DMS79 (cell line): Measurements from ENCODE around the gene CDC45.

Source experiments
- DNase-seq: peaks from one replicate; lab custom pipeline; 2025; lab: John Stamatoyannopoulos, UW

The CDC45 gene

GRCh38 chr22:19496324-19496630, 16.6 kb downstream of the CDC45 start:
- DNase-seq = no peak

GRCh38 chr22:19497245-19497644, 17.5 kb downstream of the CDC45 start:
- no peak for DNase-seq

DNA sequence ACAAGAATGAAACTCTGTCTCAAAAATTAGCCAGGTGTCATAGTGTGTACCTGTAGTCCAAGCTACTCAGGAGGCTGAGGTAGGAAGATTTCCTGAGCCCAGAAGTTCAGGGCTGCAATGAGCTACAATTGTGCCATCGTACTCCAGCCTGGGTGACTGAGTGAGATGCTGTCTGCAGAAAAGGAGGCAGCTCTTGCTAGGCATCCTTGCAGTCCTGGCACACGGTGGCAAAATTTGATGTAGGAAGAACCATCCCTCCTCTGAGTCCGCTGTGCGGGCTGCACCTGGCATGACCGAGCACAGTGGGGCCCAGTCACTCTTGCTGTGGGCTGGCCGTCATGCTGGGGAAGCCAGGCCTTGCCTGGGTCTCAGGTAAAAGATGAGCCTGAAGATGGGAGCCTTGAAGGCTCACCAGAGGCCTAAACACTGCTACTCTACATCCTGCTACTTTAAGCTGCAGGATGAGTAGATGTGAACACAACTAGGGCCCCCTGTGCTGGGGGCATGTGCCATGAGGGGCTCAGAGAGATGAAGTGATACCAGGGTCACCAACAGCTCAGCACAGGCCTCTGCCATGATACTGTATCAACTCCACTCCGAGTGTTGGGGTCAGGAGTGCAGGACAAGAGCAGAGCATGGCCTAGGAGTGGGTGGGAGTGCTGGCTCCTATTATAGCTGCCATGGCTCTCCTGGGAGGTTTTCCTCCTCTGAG, 18.6 kb downstream of the CDC45 start:
- no peak for DNase-seq

DNA sequence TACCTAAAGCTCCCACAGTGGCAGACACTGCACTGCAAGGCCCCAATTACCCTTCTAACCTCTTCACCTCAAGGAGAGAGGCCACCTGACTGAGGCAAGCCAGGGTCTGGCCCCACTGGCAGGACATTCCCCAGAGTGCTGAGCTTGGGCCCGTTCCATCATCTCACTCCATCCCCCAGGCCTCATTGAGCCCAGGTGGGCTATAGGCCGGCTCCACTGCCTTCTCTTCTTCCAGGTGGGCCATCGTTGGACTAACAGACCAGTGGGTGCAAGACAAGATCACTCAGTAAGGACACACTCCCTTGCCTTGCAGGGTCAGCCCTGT, 19.1 kb downstream of the CDC45 start:
- no peak for DNase-seq

DNA sequence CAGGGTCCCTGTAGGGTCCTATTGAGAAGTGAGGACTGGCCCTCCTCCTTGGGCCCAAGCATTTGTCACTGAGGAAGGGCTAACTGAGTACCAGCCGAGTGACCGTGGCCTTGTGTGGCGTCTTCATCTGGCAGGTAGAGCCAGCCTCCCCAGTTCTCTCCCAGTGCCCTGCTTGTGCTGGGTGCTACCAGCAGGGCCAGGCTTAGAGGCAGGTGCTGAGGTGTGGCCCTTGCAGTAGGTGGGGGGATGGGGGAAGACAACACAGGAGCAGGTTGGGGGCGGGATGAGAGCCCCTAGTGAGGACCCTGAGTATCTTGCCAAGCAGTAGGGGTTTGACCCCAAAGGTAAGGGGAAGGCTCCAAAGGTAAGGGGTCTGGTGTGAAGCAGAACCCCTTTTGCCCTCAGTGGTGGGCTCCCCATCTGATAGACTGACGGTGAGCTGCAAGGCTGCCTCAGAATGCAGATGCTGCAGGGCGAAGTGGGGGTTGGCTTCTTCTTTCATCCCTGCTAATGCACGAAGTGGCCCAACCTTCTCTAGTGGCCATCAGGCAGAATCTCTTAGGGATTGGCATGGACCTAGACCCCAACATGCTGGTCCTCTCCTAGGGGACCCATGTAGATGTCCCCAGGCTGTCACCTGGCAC, 19.6 kb downstream of the CDC45 start:
- no peak for DNase-seq

GRCh38 chr22:19499880-19500242, 20.1 kb downstream of the CDC45 start:
- no peak for DNase-seq

DNA sequence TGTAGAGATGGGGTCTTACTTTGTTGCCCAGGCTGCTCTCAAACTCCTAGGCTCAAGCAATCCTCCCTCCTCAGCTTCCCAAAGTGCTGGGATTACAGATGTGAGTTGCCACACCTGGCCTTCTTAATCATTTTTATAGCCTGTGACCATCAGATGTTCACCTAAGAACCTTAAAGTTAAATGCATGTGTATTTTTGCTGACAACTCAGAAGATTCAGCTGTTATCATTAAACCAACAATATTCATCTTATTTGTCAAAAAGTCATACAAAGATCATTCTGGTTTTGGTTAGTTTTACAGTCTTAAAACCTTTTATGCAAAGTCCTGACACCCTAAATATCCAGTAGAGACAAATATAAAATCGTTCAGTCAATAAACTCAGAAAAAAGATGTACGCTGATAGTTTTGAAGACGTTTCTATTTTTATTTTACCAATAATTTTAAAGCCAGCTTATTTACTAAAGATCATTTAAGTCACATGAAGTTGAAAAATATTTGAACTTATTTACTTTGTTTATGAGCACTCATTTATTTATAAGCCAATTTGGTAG, 22.3 kb downstream of the CDC45 start:
- DNase-seq = no peak

DNA sequence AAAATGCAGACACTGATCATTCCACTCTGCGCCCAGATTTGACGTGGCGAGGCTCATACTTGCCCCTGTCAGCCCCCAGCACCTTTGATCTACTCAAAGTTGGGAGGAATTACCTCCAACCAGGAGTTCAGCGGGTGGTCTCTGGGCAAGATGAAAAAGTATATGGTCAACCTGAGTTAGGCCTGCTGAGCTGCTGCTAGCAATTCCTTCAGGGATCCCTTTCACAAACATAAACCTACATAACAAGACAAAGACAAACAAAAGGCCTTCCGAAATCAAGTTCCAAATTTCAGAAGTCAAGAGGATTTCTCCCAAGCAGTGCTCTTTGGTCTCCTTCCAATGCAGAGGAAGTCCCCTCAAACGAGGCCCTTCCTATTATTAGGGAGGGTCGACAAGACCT, 23.6 kb downstream of the CDC45 start:
- no peak for DNase-seq

GRCh38 chr22:19503869-19504268, 24.1 kb downstream of the CDC45 start:
- no peak for DNase-seq

GRCh38 chr22:19504900-19505734, 25.4 kb downstream of the CDC45 start:
- DNase-seq = no peak

- no peak for DNase-seq
Measured at GRCh38 chr22:19505735-19506126, 26.0 kb downstream of the CDC45 start.

DNA sequence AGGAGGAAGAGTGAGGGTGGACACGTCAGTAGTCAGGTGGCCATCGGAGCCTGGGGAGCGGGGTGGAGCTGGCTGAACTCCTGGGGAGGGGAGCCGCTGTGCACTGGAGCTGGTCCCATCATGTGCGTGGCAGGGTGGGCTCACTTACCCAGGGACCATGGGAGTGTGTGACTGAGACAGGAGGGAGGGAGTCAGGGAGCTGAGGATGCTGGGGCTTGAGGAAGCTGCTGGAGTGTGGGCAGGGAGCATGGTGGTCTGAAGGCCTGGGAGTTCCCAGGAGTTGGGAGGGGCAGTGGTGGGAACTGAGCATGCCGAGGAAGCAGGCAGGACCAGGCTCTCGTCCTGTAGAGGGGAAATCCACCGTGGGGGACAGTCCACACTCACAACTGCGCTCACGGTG, 26.5 kb downstream of the CDC45 start:
- no peak for DNase-seq

DNA sequence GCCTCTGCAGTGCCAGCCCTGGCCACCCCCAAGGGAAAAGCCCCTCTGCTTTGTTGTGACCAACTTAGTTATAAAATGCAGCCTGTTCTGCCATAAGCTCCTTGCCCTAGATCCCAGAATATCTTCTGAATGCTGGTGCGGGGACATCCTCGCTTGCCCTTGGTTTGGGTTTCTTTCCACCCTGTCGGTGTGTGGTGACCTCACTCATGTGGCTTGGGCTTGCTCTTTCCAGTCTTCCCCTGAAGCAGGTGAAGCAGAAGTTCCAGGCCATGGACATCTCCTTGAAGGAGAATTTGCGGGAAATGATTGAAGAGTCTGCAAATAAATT, 27.8 kb downstream of the CDC45 start:
- DNase-seq = no peak

GRCh38 chr22:19508024-19508776, 28.5 kb downstream of the CDC45 start:
- DNase-seq = no peak

GRCh38 chr22:19509191-19509590, 29.5 kb downstream of the CDC45 start:
- no peak for DNase-seq

DNA sequence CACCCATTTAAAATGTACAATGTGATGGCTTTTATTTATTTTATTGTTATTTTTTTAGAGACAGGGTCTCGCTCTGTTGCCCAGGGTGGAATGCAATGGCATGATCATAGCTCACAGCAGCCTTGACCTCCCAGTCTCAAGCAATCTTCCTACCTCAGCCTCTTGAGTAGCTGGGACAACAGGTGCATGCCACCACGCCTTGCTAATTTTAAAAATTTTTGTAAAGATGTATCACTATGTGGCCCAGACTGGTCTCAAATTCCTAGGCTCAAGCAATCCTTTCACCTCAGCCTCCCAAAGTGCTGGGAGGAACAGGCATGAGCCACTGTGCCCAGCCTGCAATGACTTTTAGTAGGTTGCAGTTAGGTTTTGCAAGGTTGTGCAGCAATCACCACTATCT, 30.2 kb downstream of the CDC45 start:
- DNase-seq = no peak

- no peak for DNase-seq
Measured at GRCh38 chr22:19510919-19511341, 31.2 kb downstream of the CDC45 start.

DNA sequence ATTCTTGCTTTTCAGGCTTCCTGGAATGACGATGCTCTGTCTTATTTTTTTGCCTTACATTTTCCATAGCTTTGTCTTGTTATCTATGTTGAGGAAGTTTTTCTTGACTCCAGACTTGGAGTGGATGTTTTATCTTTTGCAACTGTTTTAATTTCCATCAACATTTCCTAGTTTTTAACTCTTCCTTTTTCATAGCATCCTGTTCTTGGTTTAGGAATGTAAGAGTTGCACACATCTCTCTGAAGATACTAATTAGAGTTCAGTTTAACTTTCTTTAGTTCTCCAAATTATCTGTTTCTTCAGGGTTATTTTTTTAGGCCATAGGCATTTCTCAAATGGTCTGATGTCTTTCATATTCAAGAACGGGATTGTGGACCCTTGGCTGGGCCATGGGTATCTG, 34.1 kb downstream of the CDC45 start:
- DNase-seq = no peak

DNA sequence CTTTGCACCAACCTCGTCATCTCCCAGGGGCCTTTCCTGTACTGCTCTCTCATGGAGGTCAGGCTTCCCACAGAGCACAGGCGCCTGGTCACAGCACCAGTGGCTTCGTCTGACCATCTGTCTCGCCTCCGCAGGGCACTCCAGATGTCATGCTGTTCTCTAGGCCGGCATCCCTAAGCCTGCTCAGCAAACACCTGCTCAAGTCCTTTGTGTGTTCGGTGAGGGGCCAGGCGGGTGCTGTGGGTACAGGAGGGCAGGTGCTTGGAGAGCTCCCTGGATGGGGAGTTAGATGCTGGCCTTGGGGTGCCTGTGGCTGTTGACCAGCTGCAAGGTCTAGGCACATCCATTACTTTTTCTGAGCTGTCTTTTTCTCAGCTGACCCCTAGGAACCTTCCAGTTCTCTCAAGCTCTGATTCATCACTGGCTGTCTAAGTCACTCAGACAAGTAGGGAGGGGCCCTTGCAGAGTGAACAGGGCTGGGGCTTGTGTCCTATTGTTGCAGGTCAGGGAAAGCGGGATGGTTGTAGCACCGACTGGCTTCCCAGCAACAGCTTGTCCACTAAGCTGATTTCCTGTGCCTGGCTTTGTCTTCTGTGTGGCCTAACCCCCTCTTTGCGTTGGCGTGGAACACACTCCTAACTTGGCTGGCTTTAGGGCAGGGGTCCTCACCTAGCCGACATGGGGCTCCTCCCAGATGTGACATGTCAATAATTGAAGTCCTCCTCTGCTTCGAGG, 35.3 kb downstream of the CDC45 start:
- DNase-seq = no peak

DNA sequence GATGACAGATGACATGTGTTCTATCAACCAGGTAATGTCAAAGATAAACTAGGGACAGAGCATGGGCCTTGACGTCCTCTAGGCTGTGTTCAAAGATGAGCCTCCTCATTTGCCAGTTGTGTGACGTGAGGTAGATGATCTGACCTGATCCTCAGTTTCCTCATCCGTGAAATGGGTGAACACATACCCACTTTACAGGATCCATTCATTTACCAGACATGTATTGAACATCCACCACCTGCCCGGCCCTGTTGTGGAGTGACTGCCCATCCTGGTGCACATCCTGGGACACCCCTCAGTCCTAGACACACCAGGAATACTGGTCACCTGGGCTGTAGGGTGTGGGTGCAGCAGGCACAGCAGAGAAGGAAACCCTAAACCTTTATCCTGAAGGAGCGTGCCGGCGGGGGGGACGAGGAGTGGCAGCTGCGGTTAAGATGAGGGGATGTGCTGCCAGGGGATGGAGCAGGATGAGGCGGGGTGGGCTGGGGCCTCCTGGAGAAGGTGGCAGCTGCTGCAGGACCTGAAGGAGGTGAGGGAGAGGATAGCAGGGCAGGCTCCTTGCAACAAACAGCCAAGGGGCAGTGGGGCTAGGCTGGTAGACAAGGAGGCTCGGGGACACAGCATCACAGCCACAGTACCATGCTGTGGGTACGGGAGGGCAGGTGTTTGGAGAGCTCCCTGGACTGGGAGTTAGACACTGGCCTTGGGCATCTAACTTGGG, 36.1 kb downstream of the CDC45 start:
- DNase-seq = no peak
